PFSK-1 (cell line): ENCODE measurements around the gene POU2AF1.

Source experiments
- FOXP2 ChIP-seq: optimal IDR thresholded peaks from 2 replicates; pipeline ENCODE3; 2011; ENCODE audit warnings: borderline replicate concordance, control low read depth, inconsistent platforms; ENCODE audit not compliant: insufficient read depth; ENCODE audit errors: extremely low read length, extremely low read depth
- POLR2AphosphoS5 ChIP-seq: IDR thresholded peaks from 2 replicates; pipeline ENCODE4 v1.6.1; 2012; ENCODE audit warnings: low read depth, mild to moderate bottlenecking, control low read depth, low read length, moderate library complexity
- SIN3A ChIP-seq: IDR thresholded peaks from 2 replicates; pipeline ENCODE4 v1.6.1; 2012; ENCODE audit warnings: mild to moderate bottlenecking, low read length, moderate library complexity, borderline replicate concordance; ENCODE audit not compliant: insufficient read depth
- TAF1 ChIP-seq: IDR thresholded peaks from 2 replicates; pipeline ENCODE4 v1.6.1; 2012; ENCODE audit warnings: low read length, control low read depth, borderline replicate concordance; ENCODE audit not compliant: insufficient read depth
- TF ChIP-seq, protein P1 (sequence below), 2 experiments: IDR thresholded peaks; 2 replicates each; pipeline versions ENCODE4 v1.6.1 to v1.8.0; 2011 to 2012; ENCODE audit warnings: low read depth in 2 of 2, low read length in 2 of 2, control low read depth in 1 of 2, inconsistent platforms in 1 of 2, mild to moderate bottlenecking in 1 of 2, moderate library complexity in 1 of 2; ENCODE audit not compliant: insufficient read depth in 1 of 2

Gene POU2AF1

GRCh38 chr11:111334532-111335502 is 44.3 kb downstream of the POU2AF1 start:
- TF ChIP-seq SIN3A = no peak
- TF ChIP-seq, protein P1, sequence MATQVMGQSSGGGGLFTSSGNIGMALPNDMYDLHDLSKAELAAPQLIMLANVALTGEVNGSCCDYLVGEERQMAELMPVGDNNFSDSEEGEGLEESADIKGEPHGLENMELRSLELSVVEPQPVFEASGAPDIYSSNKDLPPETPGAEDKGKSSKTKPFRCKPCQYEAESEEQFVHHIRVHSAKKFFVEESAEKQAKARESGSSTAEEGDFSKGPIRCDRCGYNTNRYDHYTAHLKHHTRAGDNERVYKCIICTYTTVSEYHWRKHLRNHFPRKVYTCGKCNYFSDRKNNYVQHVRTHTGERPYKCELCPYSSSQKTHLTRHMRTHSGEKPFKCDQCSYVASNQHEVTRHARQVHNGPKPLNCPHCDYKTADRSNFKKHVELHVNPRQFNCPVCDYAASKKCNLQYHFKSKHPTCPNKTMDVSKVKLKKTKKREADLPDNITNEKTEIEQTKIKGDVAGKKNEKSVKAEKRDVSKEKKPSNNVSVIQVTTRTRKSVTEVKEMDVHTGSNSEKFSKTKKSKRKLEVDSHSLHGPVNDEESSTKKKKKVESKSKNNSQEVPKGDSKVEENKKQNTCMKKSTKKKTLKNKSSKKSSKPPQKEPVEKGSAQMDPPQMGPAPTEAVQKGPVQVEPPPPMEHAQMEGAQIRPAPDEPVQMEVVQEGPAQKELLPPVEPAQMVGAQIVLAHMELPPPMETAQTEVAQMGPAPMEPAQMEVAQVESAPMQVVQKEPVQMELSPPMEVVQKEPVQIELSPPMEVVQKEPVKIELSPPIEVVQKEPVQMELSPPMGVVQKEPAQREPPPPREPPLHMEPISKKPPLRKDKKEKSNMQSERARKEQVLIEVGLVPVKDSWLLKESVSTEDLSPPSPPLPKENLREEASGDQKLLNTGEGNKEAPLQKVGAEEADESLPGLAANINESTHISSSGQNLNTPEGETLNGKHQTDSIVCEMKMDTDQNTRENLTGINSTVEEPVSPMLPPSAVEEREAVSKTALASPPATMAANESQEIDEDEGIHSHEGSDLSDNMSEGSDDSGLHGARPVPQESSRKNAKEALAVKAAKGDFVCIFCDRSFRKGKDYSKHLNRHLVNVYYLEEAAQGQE (IDR thresholded peaks at IDR 0.05; ENCODE audit: insufficient read depth in 1 of 2, low read depth in 2 of 2, low read length in 2 of 2) = peak in 1 of 2 experiments; percentile 57; a peak in 1 of 4 replicates

GRCh38 chr11:111331711-111332479 is 47.2 kb downstream of the POU2AF1 start:
- TF ChIP-seq POLR2AphosphoS5 (no peak), FOXP2 (no peak), SIN3A (no peak), TAF1 (no peak)
- TF ChIP-seq, protein P1 (IDR thresholded peaks at IDR 0.05; ENCODE audit: insufficient read depth in 1 of 2, low read depth in 2 of 2, low read length in 2 of 2) = no peak

DNA sequence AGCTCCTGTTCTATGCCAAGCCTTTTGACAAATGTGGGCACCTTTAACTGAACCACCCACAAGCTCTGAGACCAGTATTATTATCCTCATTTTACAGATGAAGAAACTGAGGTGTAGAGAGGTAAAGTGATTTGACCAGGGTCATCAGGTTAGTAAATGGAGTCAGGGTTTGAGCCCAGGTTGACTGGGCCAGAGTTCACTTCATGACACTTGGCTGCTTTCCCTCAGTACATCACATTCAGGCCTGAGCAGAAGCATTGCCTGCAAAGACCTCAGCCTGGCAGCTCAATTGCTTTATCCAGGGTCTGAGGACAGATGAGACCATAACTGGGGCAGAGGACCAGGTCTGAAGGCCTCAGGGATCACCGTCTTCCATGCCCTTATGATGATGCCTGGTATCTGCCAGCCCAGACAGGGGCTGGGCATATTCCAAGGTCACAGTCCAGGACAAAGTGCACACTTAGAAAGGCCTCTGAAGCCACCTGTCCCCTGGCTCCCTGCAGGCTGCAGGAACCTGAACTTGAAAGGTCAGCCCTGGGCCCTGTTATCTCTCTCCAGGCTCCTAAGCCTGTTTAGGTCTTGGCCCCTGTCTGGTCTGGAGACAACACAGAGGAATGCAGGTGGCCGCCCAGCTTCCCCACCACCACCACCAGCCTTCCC is 48.7 kb downstream of the POU2AF1 start:
- TF ChIP-seq FOXP2 (no peak), TAF1 (no peak), POLR2AphosphoS5 (no peak), SIN3A (no peak)
- TF ChIP-seq, protein P1 (IDR thresholded peaks at IDR 0.05; ENCODE audit: insufficient read depth in 1 of 2, low read depth in 2 of 2, low read length in 2 of 2) = no peak

- TF ChIP-seq FOXP2 = no peak
- no peak for TF ChIP-seq SIN3A
- TF ChIP-seq POLR2AphosphoS5 = no peak
- no peak for TF ChIP-seq TAF1
- TF ChIP-seq, protein P1 (IDR thresholded peaks at IDR 0.05; ENCODE audit: insufficient read depth in 1 of 2, low read depth in 2 of 2, low read length in 2 of 2) = no peak
Observed at GRCh38 chr11:111329306-111330204, 49.5 kb downstream of the POU2AF1 start.
